ENCODE results near the gene SEZ6.

Gene SEZ6

DNA sequence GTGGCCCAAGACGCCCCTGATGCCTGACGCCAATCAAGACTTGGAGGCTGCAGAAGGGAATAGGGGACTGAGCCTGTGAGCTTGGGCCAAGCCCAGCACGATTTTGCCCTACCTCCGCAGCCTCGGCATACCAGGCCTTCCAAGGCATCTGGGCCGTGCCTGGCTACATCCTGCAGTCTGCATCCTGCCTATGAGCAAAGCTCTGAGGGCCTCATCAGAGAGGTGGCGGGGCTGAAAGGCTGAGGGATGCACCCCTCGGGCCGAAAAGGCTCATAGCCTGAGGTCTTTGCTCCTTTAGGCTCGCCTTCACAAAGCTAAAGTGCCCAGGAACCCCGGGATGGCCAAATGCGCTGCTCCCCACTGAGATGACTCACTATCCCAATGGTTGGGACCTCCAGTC, 2.5 kb downstream of the SEZ6 start:
- no peak for DNase-seq (ENCODE audit: low spot score)

GRCh38 chr17:29002811-29003210, 3.0 kb downstream of the SEZ6 start:
- DNase-seq (ENCODE audit: low spot score): no peak

- DNase-seq (ENCODE audit: low spot score): no peak
Observed at GRCh38 chr17:29000973-29001372, 4.9 kb downstream of the SEZ6 start.

GRCh38 chr17:28999206-28999605, 6.6 kb downstream of the SEZ6 start:
- DNase-seq (ENCODE audit: low spot score): no peak

GRCh38 chr17:28997806-28998205, 8.0 kb downstream of the SEZ6 start:
- DNase-seq (ENCODE audit: low spot score): no peak

- no peak for DNase-seq (ENCODE audit: low spot score)
Observed at GRCh38 chr17:28996554-28997096, 9.2 kb downstream of the SEZ6 start.

- no peak for DNase-seq (ENCODE audit: low spot score)
Observed at GRCh38 chr17:28993645-28994426, 12.0 kb downstream of the SEZ6 start.

- no peak for DNase-seq (ENCODE audit: low spot score)
Observed at GRCh38 chr17:28992625-28993600, 12.9 kb downstream of the SEZ6 start.

GRCh38 chr17:28992185-28992584, 13.6 kb downstream of the SEZ6 start:
- DNase-seq (ENCODE audit: low spot score): no peak

- DNase-seq (ENCODE audit: low spot score): no peak
Observed at GRCh38 chr17:28991779-28992178, 14.1 kb downstream of the SEZ6 start.

DNA sequence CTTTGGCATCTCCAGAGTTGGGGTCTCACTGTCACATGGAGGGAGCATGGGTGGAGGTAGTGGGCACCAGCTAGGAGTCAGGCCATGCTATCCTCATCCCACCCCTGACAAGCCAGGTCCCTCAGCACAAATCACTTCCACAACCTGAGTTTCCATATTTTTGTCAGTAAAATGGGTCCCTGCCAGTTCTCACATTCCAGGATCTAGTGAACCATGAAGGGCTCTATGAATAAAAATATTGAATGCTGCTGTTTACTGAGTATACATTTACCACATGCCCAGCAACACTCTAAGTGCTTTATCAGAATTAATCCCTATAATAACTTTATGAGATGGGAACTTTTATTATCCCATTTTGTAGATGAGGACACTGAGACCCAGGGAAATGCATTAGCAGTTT, 16.8 kb downstream of the SEZ6 start:
- DNase-seq (ENCODE audit: low spot score): no peak

- no peak for DNase-seq (ENCODE audit: low spot score)
Observed at GRCh38 chr17:28988475-28988874, 17.4 kb downstream of the SEZ6 start.

- no peak for DNase-seq (ENCODE audit: low spot score)
Observed at GRCh38 chr17:28986714-28987655, 18.8 kb downstream of the SEZ6 start.

DNA sequence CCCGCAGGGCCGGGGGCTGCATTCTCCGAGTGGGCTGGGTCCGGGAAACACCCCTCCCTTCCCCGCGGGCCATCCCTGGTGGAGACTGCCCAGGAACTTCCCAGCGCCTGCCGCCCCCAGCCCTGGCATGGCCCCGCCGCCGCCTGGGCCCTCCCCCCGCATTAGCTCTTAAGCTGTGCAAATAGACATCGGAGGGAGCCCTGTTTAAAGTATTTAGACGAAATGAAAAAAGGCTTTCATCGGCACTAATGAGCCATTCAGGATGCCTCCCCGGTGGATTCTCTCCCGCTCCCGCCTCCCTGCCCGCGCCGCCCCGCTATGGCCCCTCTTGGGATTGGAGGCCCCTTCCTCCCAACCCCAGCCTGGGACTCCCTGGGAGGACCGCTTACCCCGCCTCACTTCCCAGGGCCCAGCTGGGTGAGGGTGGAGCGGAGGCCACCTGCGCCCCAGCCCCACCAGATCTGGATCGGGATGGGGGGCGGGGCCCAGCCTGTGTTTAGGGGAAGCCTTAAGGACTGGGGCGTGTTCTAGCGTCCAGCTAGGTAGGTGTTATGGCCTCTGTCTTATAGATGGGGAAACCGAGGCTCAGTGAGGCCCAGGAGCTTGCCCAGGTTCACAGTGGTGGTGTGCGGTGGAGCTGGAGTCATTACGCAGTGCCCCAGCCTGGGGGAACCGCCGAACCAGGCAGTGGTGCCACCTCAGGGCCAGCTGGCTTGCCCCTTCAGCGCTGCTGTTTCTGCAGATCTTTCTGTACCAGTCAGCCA, 19.7 kb downstream of the SEZ6 start:
- no peak for DNase-seq (ENCODE audit: low spot score)

DNA sequence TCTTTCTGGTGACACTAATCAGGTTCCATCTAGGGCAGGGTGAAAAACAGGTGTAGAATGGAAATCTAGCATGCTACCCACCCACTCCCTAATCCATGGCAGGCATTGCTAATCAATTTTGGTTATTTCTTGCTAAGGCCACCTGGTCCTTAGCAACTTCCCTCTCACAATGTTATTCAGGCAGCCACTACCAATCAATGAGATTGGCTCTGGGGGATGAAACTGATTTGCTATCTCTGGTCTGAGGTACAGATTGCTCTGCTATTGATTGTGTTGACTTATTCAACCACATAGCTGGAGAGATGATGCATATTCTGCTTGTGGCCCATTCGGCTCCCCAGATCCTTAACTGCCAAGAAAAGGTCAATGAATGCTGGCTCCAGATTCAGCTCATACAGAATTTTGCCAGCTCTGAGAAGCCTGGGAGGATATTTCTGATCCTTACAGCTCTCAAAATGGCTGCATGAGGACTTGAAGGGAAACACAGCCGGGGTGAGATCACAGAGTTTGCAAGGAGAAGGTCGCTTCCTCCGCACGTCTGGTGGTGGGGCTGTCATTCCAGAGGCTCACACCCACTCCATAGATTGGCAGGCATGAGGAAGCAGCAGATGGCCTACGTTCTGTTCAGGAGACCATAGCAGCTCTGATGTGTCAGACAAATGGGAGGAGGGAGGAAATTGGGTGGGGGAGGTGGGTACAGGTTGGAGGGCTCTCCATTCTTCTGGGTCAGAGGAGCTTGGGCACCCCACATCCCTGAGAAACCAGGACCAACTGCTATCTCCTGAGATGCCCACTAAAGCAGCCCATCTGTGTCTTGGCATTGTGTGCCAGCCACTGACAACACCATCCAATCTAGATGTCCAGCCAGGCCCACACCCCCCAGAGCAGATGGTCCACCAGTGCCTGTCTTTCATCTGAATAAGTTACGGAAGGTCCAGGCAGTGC, 22.3 kb downstream of the SEZ6 start:
- no peak for DNase-seq (ENCODE audit: low spot score)

- DNase-seq (ENCODE audit: low spot score): no peak
Observed at GRCh38 chr17:28982131-28982793, 23.6 kb downstream of the SEZ6 start.

DNA sequence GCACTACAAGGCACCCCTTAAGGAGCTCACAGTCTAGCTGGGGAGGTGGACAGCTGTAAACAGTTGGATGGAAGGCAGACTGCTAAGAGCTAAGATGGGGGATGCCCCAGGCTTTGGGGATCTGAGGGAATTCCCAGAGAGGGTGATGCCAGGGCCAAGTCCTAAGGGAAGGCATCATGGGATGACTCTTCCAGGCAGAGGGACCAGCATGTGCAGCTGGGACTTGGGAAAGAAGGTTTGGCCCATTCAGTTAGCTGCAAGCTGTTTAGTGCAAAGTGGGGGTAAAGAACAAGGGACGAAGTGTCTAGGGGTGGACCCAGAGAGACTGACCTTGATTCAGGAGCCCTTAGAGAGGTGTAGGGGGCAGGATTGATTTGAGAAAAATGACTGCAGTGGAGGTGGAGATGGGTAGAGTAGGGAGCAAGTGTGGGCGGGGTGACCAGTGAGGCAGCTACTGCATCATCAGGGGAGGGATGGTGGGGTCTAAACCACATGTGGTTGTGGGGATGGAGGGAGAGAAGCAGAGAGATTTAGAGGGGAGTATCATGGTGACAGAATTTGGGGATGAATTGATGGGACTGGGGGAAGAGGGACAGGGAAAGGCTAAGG, 27.4 kb downstream of the SEZ6 start:
- no peak for DNase-seq (ENCODE audit: low spot score)

DNA sequence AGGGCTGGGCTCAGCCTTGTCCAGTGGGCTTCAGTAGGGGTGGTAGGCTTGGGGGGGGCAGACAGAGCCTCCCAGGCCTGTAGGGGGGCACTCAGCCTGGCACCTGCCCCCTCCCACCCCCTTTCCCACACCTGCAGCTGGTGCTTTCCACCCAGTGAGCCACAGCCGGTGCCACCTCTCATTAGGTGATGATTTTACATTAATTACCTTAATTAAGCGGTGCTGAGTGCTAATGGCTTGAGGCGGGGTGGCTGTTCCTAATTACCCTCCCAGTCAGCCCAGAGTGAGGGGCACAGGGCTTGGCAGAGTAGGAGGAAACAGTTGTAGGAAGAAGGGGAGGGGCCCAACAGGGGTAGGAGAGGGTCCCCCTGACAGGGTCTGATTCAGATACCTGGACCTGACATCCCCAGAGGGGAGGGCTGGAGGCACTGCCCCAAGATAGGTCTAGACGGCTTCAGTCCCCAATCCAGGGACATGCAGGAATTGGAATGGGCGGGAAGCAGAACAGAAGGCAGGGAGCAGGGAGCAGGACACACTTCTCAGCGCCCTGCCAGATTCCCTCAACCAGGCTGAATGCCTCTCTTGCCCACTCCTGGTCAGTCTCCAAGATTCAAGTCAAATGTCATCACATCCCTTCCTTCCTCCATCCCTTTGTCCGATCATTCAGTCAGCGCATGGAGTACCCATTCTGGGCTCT, 28.0 kb downstream of the SEZ6 start:
- DNase-seq (ENCODE audit: low spot score): no peak

Measured in GM03348 (cell line).